GM23248 (cell line): Measurements from ENCODE around the gene AMOTL1. TPM values are rescaled to one million over a fixed set of nuclear protein-coding genes. Genes with fewer than 3 reads are reported as not detected.
A peak's percentile ranks its signal among the peaks of the same experiment; 100 is the strongest.

Experiments
- DNase-seq: peaks from one replicate; pipeline ENCODE4 v3.0.0-alpha.2; 2015
- H2AFZ ChIP-seq: fragments of 200-600 bp; sonication (generic); 2 replicates; pipeline ENCODE4 v1.6.1; 2016; ENCODE audit warnings: antibody characterized with exemption
- H3F3A ChIP-seq: fragments of 200-600 bp; sonication (generic); 2 replicates; pipeline ENCODE4 v1.6.1; 2016; ENCODE audit warnings: mild to moderate bottlenecking, antibody characterized with exemption, mixed run types; ENCODE audit not compliant: insufficient read depth
- H3K27ac ChIP-seq: fragments of 200-600 bp; sonication (generic); 2 replicates; pipeline ENCODE4 v1.5.1; 2016; ENCODE audit warnings: mild to moderate bottlenecking
- H3K27me3 ChIP-seq: fragments of 200-600 bp; sonication (generic); replicated peaks from 2 replicates; pipeline ENCODE4 v1.6.1; 2016; ENCODE audit warnings: mild to moderate bottlenecking; ENCODE audit not compliant: insufficient read depth
- H3K36me3 ChIP-seq: fragments of 200-600 bp; sonication (generic); 2 replicates; pipeline ENCODE4 v1.6.1; 2016; ENCODE audit warnings: low read depth, mild to moderate bottlenecking
- H3K4me1 ChIP-seq: fragments of 200-600 bp; sonication (generic); 2 replicates; pipeline ENCODE4 v1.6.1; 2016; ENCODE audit warnings: mild to moderate bottlenecking; ENCODE audit not compliant: insufficient read depth
- H3K4me2 ChIP-seq: fragments of 200-600 bp; sonication (generic); one replicate; pipeline ENCODE4 v1.6.1; 2016; ENCODE audit warnings: mild to moderate bottlenecking; ENCODE audit not compliant: unreplicated experiment
- H3K4me3 ChIP-seq: fragments of 200-600 bp; sonication (generic); 2 replicates; pipeline ENCODE4 v1.5.1; 2016; ENCODE audit warnings: mild to moderate bottlenecking
- H3K79me2 ChIP-seq: fragments of 200-600 bp; sonication (generic); 2 replicates; pipeline ENCODE4 v1.6.1; 2016; ENCODE audit warnings: mild to moderate bottlenecking; ENCODE audit not compliant: insufficient read depth
- H3K9ac ChIP-seq: fragments of 200-600 bp; sonication (generic); 2 replicates; pipeline ENCODE4 v1.6.1; 2016; ENCODE audit warnings: mild to moderate bottlenecking
- H3K9me2 ChIP-seq: fragments of 200-600 bp; sonication (generic); 2 replicates; pipeline ENCODE4 v1.6.1; 2016; ENCODE audit warnings: mixed run types, mild to moderate bottlenecking, moderate library complexity; ENCODE audit not compliant: insufficient read depth
- H3K9me3 ChIP-seq: fragments of 200-600 bp; sonication (generic); one replicate; pipeline ENCODE4 v1.6.1; 2017; ENCODE audit warnings: low read depth
- H4K20me1 ChIP-seq: fragments of 200-600 bp; sonication (generic); 2 replicates; pipeline ENCODE4 v1.6.0; 2016; ENCODE audit not compliant: insufficient read depth
- EZH2 ChIP-seq: fragments of 200-600 bp; sonication (generic); IDR thresholded peaks from 2 replicates; pipeline ENCODE4 v1.6.1; 2018; ENCODE audit warnings: antibody characterized with exemption, mild to moderate bottlenecking; ENCODE audit not compliant: insufficient read depth, poor library complexity, severe bottlenecking
- EZH2phosphoT487 ChIP-seq: fragments of 200-600 bp; sonication (generic); IDR thresholded peaks from 2 replicates; pipeline ENCODE4 v1.6.1; 2018; ENCODE audit warnings: antibody characterized with exemption, moderate library complexity, mild to moderate bottlenecking, low read depth; ENCODE audit not compliant: insufficient read depth
- WGBS, 2 experiments: methylation state at CpG; one replicate each; pipeline ENCODE4 v1.1.6; 2015 to 2017; ENCODE audit warnings: low lambda C conversion rate in 2 of 2, low coverage in 1 of 2; ENCODE audit errors: missing lambda C conversion rate in 2 of 2; 5-methylcytosine and 5-hydroxymethylcytosine counted together
- in situ Hi-C: fragments of 300-500 bp; cut with MboI; formaldehyde crosslinking; loops from 2 replicates; pipeline ENCODE4 v1.15.0; 2020
- polyA plus RNA-seq: library from polyadenylated mRNA; unstranded; fragments of >200 nt; fragmentation: Nextera tagmentation; extraction: Ambion mirVana; gene quantifications from 2 replicates; pipeline ENCODE4 v1.2.1, GENCODE V29; 2016
- total RNA-seq: library from RNA; depleted of rRNA; stranded (reverse); fragments of >200 nt; shearing (Covaris generic); gene quantifications from 2 replicates; pipeline ENCODE4 v1.2.3, GENCODE V29; 2014

AMOTL1 gene
- total and polyA plus RNA-seq, 2 experiments from 2014 or later, result 22.3 to 50.8 TPM

GRCh38 chr11:94838027-94838731 is 70.0 kb downstream of the AMOTL1 start:
- 54 to 56% methylated on average over 2 of the region's 2 CpGs for WGBS, 2 experiments
- Histone ChIP-seq H3K4me3 (no peak overlapping the region), H3K36me3 (peaks cover 30% of the 10 kb centered on the region), H3K9ac (no peak overlapping the region), H4K20me1 (no peaks in the 10 kb centered on the region), H3K4me2 (no peak overlapping the region), H3K79me2 (peaks cover 67% of the 10 kb centered on the region), H3K27ac (no peak overlapping the region), H3F3A (peaks cover 18% of the 10 kb centered on the region; the same call in 1 of the 2 replicates), H3K4me1 (peaks cover 17% of the 10 kb centered on the region), H3K27me3 (no peaks in the 10 kb centered on the region), H2AFZ (no peak overlapping the region), H3K9me2 (no peaks in the 10 kb centered on the region), H3K9me3 (no peaks in the 10 kb centered on the region)
- no peak for DNase-seq
- in situ Hi-C loops, result no loop called here
- TF ChIP-seq EZH2 (no peak), EZH2phosphoT487 (no peak)

DNA sequence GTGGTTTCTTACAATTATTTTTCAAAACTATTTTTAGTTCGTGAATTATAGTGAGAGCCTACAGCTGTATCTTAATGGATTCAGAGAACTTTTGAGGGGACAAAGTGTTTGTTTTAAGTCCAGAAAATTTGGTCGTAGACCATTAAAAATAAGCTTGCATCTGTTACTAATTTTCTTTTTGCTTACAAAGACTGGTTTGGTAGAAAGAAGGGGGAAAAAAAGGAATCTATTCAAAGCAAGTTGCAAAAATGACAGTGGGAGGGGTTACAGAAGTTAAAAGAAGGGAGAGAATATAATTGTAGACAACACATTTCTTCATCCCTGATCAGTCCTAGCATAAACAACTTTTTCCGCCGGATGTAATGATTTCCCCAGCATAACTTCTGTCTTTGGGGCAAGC is 72.1 kb downstream of the AMOTL1 start:
- no peaks in the 10 kb centered on the region for H3K9me3 ChIP-seq
- H3K9me2 ChIP-seq, result no peaks in the 10 kb centered on the region
- in situ Hi-C loops, result no loop called here
- H3K36me3 ChIP-seq, result peaks cover 17% of the 10 kb centered on the region; the same call in 1 of the 2 replicates
- no peak for TF ChIP-seq EZH2phosphoT487
- no peak overlapping the region for H3K4me2 ChIP-seq
- no peaks in the 10 kb centered on the region for H3K27me3 ChIP-seq
- H3F3A ChIP-seq, result peaks cover 13% of the 10 kb centered on the region; the same call in 1 of the 2 replicates
- H2AFZ ChIP-seq, result no peak overlapping the region
- WGBS, 2 experiments, result 35 to 43% methylated on average over 4 of the region's 4 CpGs
- peaks cover 60% of the 10 kb centered on the region for H3K79me2 ChIP-seq
- no peak overlapping the region for H3K9ac ChIP-seq
- DNase-seq, result no peak
- H3K4me3 ChIP-seq, result no peak overlapping the region
- peaks cover 12% of the 10 kb centered on the region for H3K4me1 ChIP-seq
- H3K27ac ChIP-seq, result no peak overlapping the region
- H4K20me1 ChIP-seq, result no peaks in the 10 kb centered on the region

- no peak for DNase-seq
- H3K9me2 ChIP-seq, result no peaks in the 10 kb centered on the region
- no peaks in the 10 kb centered on the region for H3K9me3 ChIP-seq
- H3K27me3 ChIP-seq, result no peaks in the 10 kb centered on the region
- H3K4me3 ChIP-seq, result no peak overlapping the region
- H3K4me2 ChIP-seq, result no peak overlapping the region
- no peak for TF ChIP-seq EZH2
- H3K9ac ChIP-seq, result no peak overlapping the region
- H4K20me1 ChIP-seq, result no peaks in the 10 kb centered on the region
- in situ Hi-C loops, result no loop called here
- no peak overlapping the region for H3K27ac ChIP-seq
- H3F3A ChIP-seq, result no peaks in the 10 kb centered on the region
- H3K4me1 ChIP-seq, result no peaks in the 10 kb centered on the region
- peaks cover 59% of the 10 kb centered on the region for H3K79me2 ChIP-seq
- H2AFZ ChIP-seq, result no peak overlapping the region
- peaks cover 22% of the 10 kb centered on the region; the same call in 1 of the 2 replicates for H3K36me3 ChIP-seq
Measured at GRCh38 chr11:94844031-94844430, 75.9 kb downstream of the AMOTL1 start.

DNA sequence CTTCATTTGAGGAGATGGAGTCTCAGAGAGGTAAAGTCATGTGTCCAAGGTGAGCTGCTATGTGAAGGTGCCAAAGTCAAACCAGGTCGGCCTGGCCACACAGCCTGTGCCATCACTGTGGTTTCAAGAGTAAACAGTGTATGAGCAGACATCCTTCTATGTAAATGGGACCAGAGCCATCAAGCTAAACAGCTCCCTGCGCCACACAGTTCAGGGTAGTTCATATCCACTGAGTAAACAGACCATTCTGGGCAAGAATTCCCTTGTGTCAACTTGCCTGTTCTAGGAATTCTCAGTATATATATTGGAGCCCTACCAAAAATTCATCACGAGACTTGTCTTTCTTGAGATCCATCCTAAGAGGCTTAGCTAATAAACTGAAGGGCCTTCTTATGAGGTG is 77.5 kb downstream of the AMOTL1 start:
- Histone ChIP-seq H3F3A (no peaks in the 10 kb centered on the region), H3K79me2 (peaks cover 55% of the 10 kb centered on the region), H4K20me1 (no peaks in the 10 kb centered on the region), H3K27ac (no peak overlapping the region), H3K36me3 (peaks cover 20% of the 10 kb centered on the region; the same call in 1 of the 2 replicates), H3K9me3 (no peaks in the 10 kb centered on the region), H3K4me3 (no peak overlapping the region), H3K4me1 (no peaks in the 10 kb centered on the region), H3K27me3 (no peaks in the 10 kb centered on the region), H2AFZ (no peak overlapping the region), H3K4me2 (no peak overlapping the region), H3K9me2 (no peaks in the 10 kb centered on the region), H3K9ac (no peak overlapping the region)
- in situ Hi-C loops, result no loop called here
- 98% methylated on average over 3 of the region's 3 CpGs for WGBS, 2 experiments
- no peak for DNase-seq
- TF ChIP-seq EZH2phosphoT487 (no peak), EZH2 (no peak)

DNA sequence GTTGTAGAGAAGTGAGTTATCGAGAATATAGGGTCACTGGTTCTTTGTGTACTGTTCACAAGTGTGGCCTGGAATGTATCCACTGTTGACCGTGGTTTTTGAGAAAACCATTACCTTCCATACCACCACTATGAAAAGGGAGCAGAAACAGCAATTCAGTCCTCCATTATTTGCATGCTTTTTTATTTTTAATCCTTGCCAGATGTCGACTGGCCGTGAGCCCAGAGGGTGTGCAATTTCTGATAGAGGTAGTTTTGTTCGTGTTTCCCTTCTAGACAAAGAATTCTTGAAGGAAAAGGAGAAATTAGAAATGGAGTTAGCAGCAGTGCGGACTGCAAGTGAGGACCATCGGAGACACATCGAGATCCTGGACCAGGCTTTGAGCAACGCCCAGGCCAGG is 81.7 kb downstream of the AMOTL1 start:
- Histone ChIP-seq H4K20me1 (no peaks in the 10 kb centered on the region), H2AFZ (no peak overlapping the region), H3K79me2 (peaks cover 40% of the 10 kb centered on the region), H3K9ac (no peak overlapping the region), H3F3A (peaks cover 4% of the 10 kb centered on the region), H3K9me3 (no peaks in the 10 kb centered on the region), H3K9me2 (no peaks in the 10 kb centered on the region), H3K27ac (no peak overlapping the region), H3K4me3 (no peak overlapping the region), H3K27me3 (no peaks in the 10 kb centered on the region), H3K4me2 (no peak overlapping the region), H3K36me3 (peaks cover 40% of the 10 kb centered on the region; the same call in 1 of the 2 replicates), H3K4me1 (no peaks in the 10 kb centered on the region)
- in situ Hi-C loops, result no loop called here
- DNase-seq, result peak; percentile 28
- TF ChIP-seq EZH2 (no peak), EZH2phosphoT487 (no peak)
- WGBS, 2 experiments, result 61 to 63% methylated on average over 9 of the region's 9 CpGs
